Stimulated activated CD4-positive, alpha-beta T cell treated with anti-CD3 and anti-CD28 coated beads, Interleukin-15, amount 100 ng/mL, for 48 hours (primary cell): ENCODE results near the gene ZFP36.
"Not testable (repeated sequence)": the region's sequence is repeated elsewhere in the genome, so short reads cannot be mapped to it uniquely, and the experiment has no call there.

ENCODE experiments used
- DNase-seq, 2 donors: peaks; one replicate each; pipeline ENCODE4 v3.0.0-alpha.2; 2020; ENCODE audit warnings: low read depth in 2 of 2

The ZFP36 gene

GRCh38 chr19:39406656-39407409, at the start of gene ZFP36:
Gene ZFP36, plus strand, starts transcription at chr19:39406847. Its CDS starts 58 bp downstream, at chr19:39406905.
- peak; percentile 82 to 85 for DNase-seq

- DNase-seq: no peak
Measured at GRCh38 chr19:39359026-39359425, 47.6 kb upstream of the ZFP36 start.

- no peak for DNase-seq
Measured at GRCh38 chr19:39360599-39360998, 46.0 kb upstream of the ZFP36 start.

- DNase-seq: no peak
Measured at GRCh38 chr19:39362682-39363657, 43.7 kb upstream of the ZFP36 start.

GRCh38 chr19:39363901-39364457, 42.7 kb upstream of the ZFP36 start:
- no peak for DNase-seq

GRCh38 chr19:39365531-39365930, 41.1 kb upstream of the ZFP36 start:
- no peak for DNase-seq

- no peak for DNase-seq
Measured at GRCh38 chr19:39369200-39369599, 37.4 kb upstream of the ZFP36 start.

GRCh38 chr19:39370735-39371134, 35.9 kb upstream of the ZFP36 start:
- DNase-seq: no peak

- DNase-seq: no peak
Measured at GRCh38 chr19:39372047-39372802, 34.4 kb upstream of the ZFP36 start.

- no peak for DNase-seq
Measured at GRCh38 chr19:39372941-39373340, 33.7 kb upstream of the ZFP36 start.

GRCh38 chr19:39375929-39376328, 30.7 kb upstream of the ZFP36 start:
- DNase-seq: no peak

GRCh38 chr19:39377373-39378362, 29.0 kb upstream of the ZFP36 start:
- no peak for DNase-seq

GRCh38 chr19:39379366-39379765, 27.3 kb upstream of the ZFP36 start:
- DNase-seq: not testable (repeated sequence)

- DNase-seq: no peak
Measured at GRCh38 chr19:39379865-39380396, 26.7 kb upstream of the ZFP36 start.

GRCh38 chr19:39380521-39381502, 25.8 kb upstream of the ZFP36 start:
- DNase-seq: no peak

- DNase-seq: no peak
Measured at GRCh38 chr19:39381910-39382611, 24.6 kb upstream of the ZFP36 start.

- DNase-seq: no peak
Measured at GRCh38 chr19:39382991-39383828, 23.4 kb upstream of the ZFP36 start.
